ENCODE data around the gene KCNIP1. TPM values are rescaled to one million over a fixed set of nuclear protein-coding genes. Genes with fewer than 3 reads are reported as not detected.

Gene KCNIP1
- total and polyA plus RNA-seq, 9 of the 15 experiments (the other 6 are each of a cell fraction or from before 2014, with no cell fraction given): not detected

DNA sequence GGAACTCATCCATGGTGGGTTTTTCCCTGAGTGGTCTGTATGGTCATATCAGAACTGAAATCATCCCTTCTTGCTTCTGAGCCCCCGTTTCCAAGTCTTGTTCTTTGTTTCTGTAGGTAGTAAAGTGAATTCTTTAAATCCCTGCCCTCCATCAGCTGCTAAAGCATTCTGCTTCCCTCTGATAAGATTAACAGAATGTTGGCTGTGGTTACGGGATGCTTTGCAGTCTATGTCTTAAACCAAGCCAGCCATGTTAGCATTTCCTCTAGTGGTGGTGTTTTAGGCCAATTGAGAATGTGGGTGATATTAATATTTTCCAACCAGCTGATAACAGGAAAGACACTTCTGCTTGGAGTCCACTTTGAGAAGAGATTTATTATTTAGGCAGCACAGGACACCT, 22.0 kb upstream of the KCNIP1 start (continued):
- TF ChIP-seq ZNF217 (CRISPR knock-in tag; IDR thresholded peaks at IDR 0.05) (no peak), HMGN3 (IDR thresholded peaks at IDR 0.05; ENCODE audit: borderline replicate concordance, extremely low read depth, insufficient read length, low read depth, low read length) (no peak)

DNA sequence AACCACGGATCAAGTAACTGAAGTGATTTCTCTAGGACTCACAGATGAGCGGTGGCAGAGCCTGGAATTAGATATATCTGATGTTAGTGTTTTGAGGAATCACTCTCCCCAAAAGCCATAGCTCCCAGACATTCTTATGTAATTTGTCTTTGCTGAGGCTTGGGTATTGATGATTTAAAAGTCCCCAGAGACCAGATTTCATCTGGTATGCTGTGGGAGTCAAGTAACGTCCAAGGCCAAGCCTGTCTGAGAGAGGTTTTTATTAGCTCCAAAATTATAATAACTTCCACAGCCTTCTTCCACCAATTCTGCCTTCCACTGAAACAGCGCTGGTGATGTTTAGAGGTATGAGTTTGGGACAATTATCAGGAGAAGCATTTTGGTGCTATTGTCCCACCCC, 21.3 kb upstream of the KCNIP1 start:
- ATAC-seq: no peak
- no peaks in the 10 kb centered on the region for H3K36me3 ChIP-seq (ENCODE audit: control insufficient read depth, insufficient read depth, low read length)
- H3K27ac ChIP-seq (ENCODE audit: extremely low read depth, low read depth, low read length): no peak overlapping the region
- DNase-seq (ENCODE audit: extremely low read depth in 1 of 4, low spot score in 3 of 4): no peak
- CTCF ChIA-PET (ENCODE audit: low intra/inter-chr PET ratio): no interaction called here
- no TSS peak for BruUV-seq (replicated peaks)
- no peaks in the 10 kb centered on the region for H3K4me1 ChIP-seq (replicated peaks in 1 of 2; ENCODE audit: control insufficient read depth in 2 of 2, insufficient read depth in 2 of 2, low read length in 2 of 2)
- H3K9ac ChIP-seq (ENCODE audit: insufficient read depth in 1 of 2, low read depth in 2 of 2, low read length in 2 of 2): no peak overlapping the region
- no peak overlapping the region for H3K4me3 ChIP-seq
- FAIRE-seq: no peak
- no peaks in the 10 kb centered on the region for H3K9me3 ChIP-seq (replicated peaks; ENCODE audit: control insufficient read depth, insufficient read depth, low read depth, low read length)
- in situ Hi-C loops (cut with MboI) (no loop called here), intact Hi-C loops (cut with micrococcal nuclease) (no loop called here)
- peaks cover 0 to 5% of the 10 kb centered on the region in 2 experiments; a peak in 1 of 5 replicates for H3K27me3 ChIP-seq (ENCODE audit: control insufficient read depth in 2 of 2, insufficient read depth in 2 of 2, low read length in 2 of 2)
- no peak for TF ChIP-seq XRCC3 (IDR thresholded peaks at IDR 0.05)
- TF ChIP-seq TCFL5 (CRISPR knock-in tag; conservative IDR thresholded peaks at IDR 0.05): no peak
- no peak for TF ChIP-seq PPARD (CRISPR knock-in tag; IDR thresholded peaks at IDR 0.05)
- TF ChIP-seq TEAD4 (IDR thresholded peaks at IDR 0.05; ENCODE audit: low read length): no peak
- no peak for TF ChIP-seq TEAD4 (CRISPR knock-in tag; IDR thresholded peaks at IDR 0.05; ENCODE audit: borderline replicate concordance)
- TF ChIP-seq HOMEZ (CRISPR knock-in tag; IDR thresholded peaks at IDR 0.05): no peak
- H3K4me2 ChIP-seq (ENCODE audit: insufficient read depth, low read length): no peak overlapping the region
- 2% methylated on average over 4 of the region's 4 CpGs for WGBS (ENCODE audit: insufficient coverage, low coverage, missing lambda C conversion rate)
- H2AFZ ChIP-seq (ENCODE audit: low read depth, low read length): no peak overlapping the region
- POLR2A ChIA-PET: no interaction called here
- H4K20me1 ChIP-seq (replicated peaks; ENCODE audit: control insufficient read depth, insufficient read depth, low read length): 0 out of 2 replicates have a peak, but pooled peaks cover 3% of the 10 kb centered on the region
- H3K79me2 ChIP-seq (ENCODE audit: control insufficient read depth, insufficient read depth, low read length): no peaks in the 10 kb centered on the region
- no peaks in the 10 kb centered on the region for H3K9me1 ChIP-seq (ENCODE audit: control insufficient read depth, insufficient read depth, low read length)
